GM21447 (cell line): ENCODE data around the gene FOXD2.
"Not testable (repeated sequence)": the region's sequence is repeated elsewhere in the genome, so short reads cannot be mapped to it uniquely, and the experiment has no call there.

ENCODE experiments used
- ATAC-seq: cut with Tn5 transposase; IDR thresholded peaks from one replicate; pipeline ENCODE4 v1.9.1; 2021; ENCODE audit not compliant: unreplicated experiment

Gene FOXD2

DNA sequence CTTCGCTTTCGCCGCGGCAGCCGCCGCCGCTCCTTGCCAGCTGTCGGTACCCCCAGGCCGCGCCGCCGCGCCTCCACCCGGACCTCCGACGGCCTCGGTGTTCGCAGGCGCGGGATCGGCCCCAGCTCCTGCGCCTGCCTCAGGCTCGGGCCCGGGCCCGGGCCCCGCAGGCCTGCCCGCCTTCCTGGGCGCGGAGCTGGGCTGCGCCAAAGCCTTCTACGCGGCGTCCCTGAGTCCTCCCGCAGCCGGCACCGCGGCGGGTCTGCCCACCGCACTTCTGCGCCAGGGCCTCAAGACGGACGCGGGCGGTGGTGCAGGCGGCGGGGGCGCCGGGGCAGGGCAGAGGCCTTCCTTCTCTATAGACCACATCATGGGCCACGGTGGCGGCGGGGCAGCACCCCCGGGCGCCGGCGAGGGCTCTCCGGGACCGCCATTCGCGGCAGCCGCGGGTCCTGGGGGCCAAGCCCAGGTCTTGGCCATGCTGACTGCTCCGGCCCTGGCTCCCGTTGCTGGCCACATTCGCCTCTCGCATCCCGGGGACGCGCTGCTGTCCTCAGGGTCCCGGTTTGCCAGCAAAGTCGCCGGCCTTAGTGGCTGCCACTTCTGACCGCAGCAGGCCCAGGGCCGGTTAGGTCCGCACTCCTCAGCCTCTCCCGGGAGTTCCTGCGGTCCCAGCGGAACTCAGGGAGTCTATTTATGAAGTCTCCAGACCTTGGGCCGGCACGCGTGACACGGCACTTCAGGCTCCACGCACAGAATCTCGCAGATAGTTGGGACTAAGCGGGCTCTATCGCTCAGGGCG is 1.4 kb downstream of the FOXD2 start:
- ATAC-seq, result no peak

DNA sequence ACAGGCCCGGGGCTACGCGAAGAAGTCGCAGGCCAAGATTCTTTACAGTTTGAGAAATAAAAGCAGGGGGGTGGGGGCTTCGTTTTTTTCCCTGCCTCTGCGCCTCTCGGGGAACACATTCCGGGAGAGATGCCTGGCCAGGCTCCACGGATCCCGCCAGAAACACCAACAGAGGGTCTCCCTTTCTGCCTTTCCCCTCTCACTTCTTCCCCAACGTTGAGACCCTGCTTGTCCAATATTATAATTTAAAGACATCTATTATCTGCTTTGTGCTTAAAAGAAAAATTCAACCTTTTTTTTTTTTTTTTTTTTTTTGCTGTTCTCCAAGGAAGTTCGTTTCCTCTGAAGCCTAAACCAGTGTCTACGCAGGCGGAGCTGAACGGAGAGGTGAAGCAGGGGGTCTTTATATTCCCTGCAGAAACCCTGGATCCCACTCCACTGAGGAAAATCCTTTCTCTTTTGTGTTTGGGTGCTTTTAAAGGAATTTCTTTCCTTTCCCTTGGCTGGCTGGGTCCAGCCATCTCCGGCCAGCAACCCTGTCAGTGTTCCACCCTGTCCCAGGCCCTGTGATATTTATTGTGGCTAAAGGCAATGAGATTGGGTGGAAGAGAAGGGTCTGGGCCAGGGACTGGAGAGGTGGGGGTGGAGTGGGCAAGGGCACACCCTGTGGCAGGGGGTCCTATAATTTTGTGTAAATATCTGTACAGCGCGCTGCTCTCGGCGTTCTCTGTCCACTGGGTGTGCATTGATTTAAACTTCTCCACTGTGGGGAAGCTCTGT is 2.2 kb downstream of the FOXD2 start:
- no peak for ATAC-seq

DNA sequence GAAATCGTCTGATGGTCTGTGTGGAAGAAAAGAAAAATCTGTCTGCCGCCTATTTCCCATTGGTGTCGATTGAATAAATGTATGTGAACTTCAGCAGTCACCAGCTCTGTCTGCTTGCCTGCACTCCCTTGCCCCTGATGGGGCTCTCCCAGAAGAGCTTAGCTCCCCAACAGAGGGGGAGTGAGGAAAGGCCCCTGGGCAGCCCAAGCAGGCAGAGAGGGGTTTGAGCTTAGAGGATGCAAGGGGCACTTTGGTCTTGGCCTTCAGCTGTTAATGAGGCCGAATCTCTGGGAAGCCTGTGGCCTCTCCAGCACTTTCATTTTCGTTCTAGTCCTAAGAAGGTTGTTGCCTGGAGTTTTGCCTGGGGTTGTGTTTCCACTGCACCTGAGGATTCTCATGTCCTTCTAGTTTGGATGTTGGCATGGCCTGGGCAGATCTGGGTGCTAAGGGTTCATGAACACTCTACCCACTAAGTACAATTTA is 2.8 kb downstream of the FOXD2 start:
- no peak for ATAC-seq

DNA sequence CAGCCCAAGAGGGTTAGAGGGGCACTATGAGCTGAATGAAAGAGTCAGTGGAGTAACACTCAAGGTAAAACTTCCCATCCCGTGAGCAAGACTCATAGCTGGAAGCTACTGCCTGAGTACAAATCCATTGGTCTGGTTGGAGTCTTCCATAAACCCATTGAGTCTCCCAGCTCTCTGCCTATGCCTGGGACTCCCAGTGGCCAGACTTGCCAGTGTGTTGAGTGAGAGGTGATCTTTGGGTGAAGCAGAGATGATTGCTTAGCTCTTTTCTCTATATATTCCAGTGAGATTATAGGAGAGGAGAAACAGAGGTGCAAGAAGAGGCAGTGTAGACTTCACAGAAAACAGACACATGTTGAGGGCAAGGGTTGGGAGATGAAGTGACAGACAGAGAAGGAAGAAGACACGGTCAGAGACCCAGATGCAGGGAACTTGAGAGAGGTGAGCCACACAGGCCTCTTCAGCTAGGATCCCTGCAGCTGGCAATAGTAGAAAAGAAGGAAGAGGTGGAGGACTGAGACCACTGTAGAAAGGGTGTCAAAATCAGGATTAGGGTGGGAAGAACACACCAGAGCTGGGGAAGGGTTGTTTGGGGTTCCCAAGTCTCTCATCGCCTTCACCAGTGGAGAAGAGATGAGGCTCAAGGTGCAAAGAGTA is 3.7 kb downstream of the FOXD2 start:
- no peak for ATAC-seq

DNA sequence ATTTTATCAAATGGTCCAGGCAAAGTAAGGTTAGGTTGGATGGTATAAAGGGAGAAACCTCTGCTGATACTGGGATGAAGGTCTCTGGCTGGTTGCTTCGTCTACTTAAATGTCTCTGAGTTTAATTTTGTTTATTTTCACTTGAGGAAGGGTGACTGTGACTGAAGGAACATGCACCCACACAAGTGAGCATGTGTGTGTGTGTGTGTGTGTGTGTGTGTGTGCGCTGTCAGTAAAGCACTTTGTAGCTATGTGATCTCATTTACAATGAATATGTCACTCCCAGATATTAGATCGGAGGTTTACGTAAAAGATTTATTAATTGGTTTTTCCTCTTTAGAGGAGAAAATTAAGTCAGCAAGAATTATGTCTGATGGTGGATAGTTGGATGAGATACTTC is 4.4 kb downstream of the FOXD2 start:
- no peak for ATAC-seq

DNA sequence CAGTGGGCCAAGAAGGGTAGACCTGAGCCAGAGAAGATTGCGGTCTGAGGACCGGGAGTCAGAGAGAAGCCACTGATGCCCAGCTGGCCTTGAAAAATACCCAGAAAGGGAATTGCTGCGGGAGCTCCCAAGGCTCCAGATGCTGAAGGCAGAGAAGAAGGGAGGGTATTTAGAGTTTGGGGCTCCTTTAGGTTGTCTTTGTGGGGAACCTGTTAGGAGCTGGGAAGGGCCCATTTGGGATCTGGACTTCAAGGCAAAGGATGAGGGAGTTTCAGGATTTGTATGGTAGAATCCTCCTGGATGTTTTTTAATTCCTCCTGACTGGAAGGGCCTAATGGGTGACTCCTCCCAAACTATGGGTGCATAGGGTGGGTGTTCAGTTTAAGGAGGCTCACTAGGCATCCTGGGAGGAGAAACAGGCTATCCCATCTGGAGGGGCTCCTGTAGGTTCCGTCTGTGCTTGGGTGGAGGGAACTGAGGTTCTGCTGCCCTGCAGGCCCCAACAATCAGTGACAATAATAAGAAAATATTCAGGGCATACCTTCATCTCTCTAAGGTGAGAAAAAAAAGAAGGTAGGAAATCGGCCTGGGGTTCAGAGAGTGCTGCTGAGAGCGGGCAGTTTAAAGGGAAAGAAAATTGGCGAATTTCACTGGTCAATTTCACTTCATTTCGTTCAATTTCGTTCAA is 5.1 kb downstream of the FOXD2 start:
- ATAC-seq, result no peak

DNA sequence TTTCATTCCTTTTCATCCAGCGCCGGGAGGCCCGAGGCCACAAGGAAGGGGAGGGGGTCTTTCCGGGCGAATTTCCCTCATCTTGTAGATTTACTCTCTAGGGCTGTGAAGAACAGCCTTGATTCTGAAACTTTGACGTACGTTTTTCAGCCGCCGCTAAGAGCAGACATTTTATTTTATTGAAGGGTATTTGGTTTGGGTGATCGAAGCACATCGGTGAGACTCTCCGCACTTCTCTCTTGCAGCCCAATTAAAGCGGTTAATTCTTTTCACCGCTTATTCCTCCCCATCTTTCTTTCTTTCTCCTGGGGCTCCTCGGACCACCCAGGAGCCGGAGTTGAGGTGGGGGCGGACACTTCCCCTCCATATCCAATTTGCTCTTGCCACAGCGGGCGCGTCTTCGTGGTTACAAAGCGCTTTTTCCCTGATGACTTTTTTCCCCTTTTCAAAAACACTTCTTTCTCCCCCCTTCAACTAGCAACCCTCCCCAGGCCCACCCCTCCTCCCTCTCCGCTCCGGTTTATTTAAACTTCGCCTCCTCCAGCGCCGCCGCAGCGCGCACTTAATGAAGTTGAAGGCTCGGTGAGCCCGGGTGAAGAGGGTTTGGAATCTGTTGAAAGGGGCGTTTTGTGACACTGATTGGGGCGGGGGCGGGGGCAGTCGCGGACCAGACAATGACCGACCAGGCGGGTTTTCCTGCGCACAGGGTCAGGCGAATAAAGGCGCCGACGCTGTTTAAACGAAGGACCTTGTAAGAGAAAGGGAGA is 5.9 kb downstream of the FOXD2 start:
- no peak for ATAC-seq

DNA sequence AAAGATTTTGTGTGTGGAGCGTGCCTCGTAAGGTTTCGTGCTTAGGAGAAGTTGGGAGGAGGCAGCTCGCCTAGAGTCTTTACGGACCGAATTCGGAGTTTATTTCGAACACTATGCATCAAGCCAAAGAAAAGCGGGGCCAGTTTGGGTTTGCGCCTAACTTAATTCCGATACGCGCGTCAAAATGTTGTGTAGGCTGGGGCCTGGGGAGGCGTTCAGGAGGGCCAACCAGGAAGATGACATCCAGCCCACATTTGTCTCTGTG is 6.4 kb downstream of the FOXD2 start:
- ATAC-seq, result no peak

DNA sequence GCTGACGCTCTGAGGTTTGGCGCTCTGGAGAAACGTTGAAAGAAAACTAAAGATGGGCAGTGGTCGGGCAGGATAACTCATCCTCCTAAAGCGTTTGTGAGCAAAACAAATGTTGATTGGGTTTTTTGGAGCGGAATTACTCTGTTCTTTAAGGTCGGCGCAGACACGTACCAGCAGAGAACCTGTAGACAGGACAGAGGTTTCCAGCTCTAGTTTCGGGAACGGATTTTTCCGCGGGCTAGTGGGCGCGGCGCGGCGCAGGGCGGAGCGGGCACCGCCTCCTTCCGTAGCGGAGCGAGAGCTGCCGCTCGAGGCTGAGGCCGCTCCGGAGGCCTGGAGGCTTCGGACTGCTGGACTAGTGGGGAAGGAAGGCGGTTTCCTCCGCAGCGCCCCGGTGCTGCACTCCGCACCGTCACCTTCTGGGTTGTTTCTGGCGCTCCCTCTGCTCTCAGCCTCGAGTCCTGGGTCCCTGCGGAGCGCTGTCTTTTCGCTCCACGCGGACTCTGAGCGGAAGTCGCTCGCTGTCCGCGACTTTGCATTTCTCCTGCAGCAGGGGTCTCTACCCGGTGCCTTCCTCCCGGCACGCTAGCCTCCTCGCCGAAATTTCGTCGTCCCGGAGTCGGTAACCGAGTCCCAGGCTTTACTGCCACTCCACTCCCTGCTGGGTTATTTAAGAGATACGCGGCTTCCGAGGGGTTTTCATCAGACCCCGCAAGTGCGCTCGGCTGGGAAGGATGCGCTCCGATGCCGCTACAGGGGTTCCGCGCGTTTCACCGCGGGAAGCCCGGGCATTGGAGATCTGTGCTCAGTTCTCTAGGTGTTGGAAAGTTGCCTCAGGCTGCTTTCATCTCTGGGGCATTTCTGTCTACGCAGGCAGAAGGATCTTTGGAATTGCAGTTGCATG is 7.0 kb downstream of the FOXD2 start:
- no peak for ATAC-seq

DNA sequence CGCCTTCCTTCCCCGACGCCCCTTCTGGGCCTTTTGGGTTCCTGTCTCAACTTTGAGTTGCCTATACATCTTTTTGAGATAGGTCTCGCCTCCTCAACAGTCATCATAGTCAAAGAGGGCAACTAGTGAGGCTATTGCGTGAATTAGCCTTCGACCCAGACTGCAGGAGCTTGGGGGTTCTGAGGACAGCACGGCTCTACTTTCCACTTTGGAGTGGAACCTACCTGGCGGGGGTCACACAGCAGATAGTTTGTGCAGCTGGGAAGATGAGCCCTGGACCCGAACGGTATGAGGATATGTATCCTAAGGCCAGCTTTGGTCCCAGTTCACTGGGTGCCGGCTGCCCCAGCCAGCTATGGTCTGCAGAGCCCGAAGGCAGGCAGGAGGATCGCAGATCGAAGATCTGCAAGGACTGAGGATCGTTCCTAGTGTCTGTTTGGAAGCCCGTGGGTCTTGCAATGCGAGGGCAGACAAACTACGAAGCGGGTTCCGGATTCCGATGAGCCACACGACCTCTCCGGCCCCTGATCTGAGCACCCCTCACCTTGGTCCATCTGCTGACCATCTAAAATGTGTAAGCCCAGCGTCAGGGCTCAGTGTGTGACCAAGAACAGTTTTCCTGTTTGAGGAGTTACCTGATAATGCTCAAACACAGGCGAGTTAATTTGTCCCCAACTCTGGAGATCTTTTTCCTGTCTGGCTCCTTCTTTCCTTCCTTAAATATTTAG is 8.1 kb downstream of the FOXD2 start:
- no peak for ATAC-seq

DNA sequence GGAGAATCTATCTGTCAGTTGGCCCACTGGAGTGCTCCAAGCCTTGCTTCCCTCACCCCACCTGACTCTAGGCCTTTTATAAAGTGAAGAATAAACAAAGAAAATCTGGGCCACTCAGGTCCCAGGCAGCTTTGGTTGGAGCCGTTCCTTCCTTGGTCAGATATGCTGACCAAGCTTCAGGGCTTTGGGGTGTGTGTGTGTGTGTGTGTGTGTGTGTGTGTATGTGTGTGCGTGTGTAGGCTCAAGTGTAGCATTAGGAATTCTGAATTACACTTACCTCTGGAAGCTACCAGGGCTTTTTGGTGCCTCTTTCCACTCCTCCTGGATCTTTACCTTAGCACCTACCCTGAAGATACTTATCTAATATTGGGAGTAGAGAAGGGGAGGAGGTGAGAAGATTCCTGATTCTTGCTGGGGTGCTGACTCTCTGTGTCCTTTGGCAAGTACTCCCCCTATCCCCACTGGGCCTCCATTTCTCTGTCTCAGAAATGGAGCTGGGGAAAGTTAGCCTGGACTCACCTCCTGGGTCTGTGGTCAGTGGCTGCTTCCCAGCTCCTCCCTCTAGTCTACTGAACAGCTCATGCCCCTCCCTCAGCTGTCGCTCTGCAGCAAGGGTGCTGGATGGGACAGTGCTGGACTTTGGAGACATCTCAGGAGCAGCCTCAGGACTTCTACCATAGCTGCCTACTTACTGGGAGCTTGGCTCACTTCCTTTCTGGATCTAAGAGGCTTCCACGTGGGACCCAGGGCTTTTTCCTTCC is 10.8 kb downstream of the FOXD2 start:
- no peak for ATAC-seq

DNA sequence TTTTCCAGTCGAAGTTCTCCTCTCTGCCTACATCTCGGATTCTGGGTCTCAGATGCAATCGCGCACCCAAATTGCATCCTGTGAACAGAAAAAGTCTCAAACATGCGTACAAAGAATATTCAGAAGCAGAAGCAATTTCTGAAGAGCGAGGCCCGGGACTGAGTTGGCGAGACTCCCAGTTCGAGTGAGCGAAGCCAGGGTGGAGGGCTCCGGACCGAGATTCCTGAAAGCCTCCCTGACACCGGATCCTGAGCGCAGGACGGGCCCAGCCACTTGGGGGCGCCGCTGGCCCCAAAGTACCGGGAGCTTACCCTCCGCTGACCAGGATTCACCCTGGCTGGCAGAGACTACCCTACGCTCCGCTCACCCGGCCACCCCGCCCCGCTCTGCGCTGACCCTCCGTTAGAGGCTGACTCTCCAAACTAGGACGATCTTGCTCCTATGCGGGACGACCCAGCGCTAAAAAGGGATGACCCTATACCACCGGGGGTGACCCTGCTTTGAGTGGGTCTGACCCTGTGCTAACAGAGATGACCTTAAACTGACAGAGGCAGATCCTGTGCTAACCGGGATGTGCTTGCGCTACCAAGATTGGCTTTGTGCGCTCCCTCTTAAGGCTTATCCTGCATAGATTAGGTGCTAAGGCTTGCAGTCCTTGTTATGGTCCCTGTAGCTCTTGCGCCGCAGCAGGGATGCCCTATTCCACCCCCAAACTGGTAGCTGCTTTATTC is 12.1 kb downstream of the FOXD2 start:
- ATAC-seq, result no peak

DNA sequence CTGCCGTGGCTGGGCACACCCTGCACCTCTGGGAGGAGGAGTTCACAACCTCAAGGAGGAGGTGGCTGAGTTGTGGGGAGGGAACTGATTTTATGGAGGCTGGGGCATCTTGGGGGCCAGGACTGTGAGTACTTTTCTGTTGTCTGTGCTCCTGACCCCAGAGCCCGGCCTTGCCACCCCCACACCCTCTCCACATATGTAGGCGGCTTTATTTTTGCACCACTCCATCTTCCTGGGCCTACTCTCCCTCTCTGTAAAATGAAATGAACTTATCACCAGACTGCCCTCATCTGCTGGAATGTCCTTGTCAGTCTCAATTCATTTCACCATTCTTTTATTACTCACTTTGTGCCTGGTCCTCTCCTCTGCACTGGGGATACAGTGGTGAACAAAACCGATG is 12.8 kb downstream of the FOXD2 start:
- no peak for ATAC-seq

DNA sequence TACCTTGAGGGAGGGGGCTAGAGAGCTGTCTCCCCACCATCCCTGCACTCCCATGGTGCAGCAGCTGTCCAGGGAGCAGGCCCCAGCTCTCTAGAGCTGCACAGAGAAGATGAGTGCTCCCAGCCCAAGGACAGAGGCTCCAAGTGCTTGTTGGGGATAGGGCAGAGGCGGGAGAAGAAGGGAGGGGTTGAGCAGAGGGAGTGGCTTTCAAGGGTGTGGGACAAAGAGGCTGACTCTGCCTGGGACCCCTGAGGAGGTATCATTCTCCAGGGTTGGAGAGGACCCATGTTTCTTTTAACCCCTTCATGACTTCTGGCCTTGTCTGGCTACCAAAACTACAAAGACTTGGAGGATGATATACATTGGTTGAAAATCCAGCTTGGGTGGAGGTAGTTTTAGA is 14.6 kb downstream of the FOXD2 start:
- ATAC-seq, result no peak

DNA sequence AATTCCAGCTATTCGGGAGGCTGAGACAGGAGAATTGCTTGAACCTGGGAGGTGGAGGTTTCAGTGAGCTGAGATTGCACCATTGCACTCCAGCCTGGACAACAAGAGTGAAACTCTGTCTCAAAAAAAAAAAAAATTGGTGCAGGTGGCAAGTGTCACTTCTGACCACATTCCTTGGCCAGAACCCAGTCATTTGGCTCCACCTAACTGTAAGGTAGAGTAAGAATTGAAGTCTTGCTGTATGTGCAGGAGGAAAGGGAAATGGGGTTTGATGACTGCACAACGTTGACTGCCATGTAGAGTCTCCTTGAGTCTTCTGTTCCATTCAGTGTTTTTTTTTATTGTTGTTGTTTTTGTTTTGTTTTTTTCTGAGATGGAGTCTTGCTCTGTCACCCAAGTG is 16.1 kb downstream of the FOXD2 start:
- ATAC-seq, result not testable (repeated sequence)

DNA sequence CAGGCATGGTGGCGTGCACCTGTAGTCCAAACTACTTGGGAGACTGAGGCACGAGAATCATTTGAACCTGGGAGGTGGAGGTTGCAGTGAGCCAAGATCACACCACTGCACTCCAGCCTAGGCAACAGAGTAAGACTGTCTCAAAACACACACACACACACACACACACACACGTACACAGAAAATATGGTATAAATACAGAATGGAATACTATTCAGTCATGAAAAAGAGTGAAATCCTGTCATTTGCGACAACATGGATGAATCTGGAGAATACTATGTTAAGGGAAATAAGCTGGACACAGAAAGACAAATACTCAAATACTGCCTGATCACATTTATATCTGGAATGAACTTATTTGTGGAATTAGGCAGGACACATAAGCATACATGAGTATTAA is 18.4 kb downstream of the FOXD2 start:
- no peak for ATAC-seq

DNA sequence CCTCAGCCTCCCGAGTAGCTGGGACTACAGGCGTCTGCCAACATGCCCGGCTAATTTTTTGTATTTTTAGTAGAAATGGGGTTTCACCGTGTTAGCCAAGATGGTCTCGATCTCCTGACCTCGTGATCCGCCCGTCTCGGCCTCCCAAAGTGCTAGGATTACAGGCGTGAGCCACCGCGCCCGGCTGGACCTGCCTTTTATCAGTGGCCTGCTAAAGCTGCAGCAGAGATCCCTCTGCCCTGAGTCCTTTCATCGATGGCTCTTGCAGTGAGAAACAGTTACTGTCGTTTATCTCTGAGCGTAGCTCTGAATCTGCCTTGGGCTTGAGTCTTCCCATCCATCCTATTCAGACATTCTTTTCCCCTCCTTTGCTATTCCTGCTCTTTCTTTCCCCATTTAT is 19.7 kb downstream of the FOXD2 start:
- ATAC-seq, result not testable (repeated sequence)
